GM12878 (cell line): ENCODE measurements around the gene C1orf50. TPM values are rescaled to one million over a fixed set of nuclear protein-coding genes. Genes with fewer than 3 reads are reported as not detected.

Experiments
- ATAC-seq: fragments of 200-7000 bp; cut with Tn5 transposase; 3 replicates; pipeline ENCODE4 v1.9.1; 2020; ENCODE audit warnings: mild to moderate bottlenecking, moderate library complexity
- BruUV-seq: library from RNA; stranded (reverse); fragments of 400-500 nt; replicated peaks from 2 replicates; lab custom pipeline; 2021; lab: Mats Ljungman, UMichigan
- CTCF ChIA-PET: fragments of 300-600 bp; sonication (Branson Sonifier 250); formaldehyde crosslinking; extraction: SDS; loops from one replicate; lab custom pipeline; 2021; ENCODE audit warnings: inconsistent platforms; lab: Yijun Ruan, JAX
- POLR2A ChIA-PET: fragments of 350-600 bp; formaldehyde crosslinking; extraction: SDS; loops from one replicate; lab custom pipeline; 2021; ENCODE audit warnings: inconsistent platforms; lab: Charles Lee
- RAD21 ChIA-PET: fragments of 300-600 bp; sonication (Branson Sonifier 250); formaldehyde crosslinking; loops from one replicate; lab custom pipeline; 2023; ENCODE audit warnings: antibody characterized with exemption; ENCODE audit not compliant: unreplicated experiment; lab: Charles Lee
- SMC1A ChIA-PET: fragments of 300-600 bp; sonication (Branson Sonifier 250); formaldehyde crosslinking; loops from one replicate; lab custom pipeline; 2023; ENCODE audit not compliant: unreplicated experiment, uncharacterized antibody; lab: Charles Lee
- DNase-seq: peaks from one replicate; pipeline ENCODE4 v3.0.0-alpha.2; 2011; ENCODE audit warnings: low read depth, low spot score
- FAIRE-seq: peaks from 3 replicates; lab custom pipeline; 2011; peaks lifted over from hg19 to GRCh38; lab: Jason Lieb, UNC
- H2AFZ ChIP-seq: 2 replicates; pipeline ENCODE4 v1.6.0; 2011; ENCODE audit warnings: low read depth, low read length, control low read depth; ENCODE audit not compliant: control insufficient read depth
- H3K27ac ChIP-seq: 2 replicates; pipeline ENCODE4 v1.5.1; 2011; ENCODE audit warnings: control low read depth; ENCODE audit not compliant: control insufficient read depth, insufficient read depth
- H3K27me3 ChIP-seq, 2 experiments: replicated peaks in 1 of 2; 2 replicates each; pipeline versions ENCODE4 v1.6.0 to v1.6.1; 2011; ENCODE audit warnings: low read length in 1 of 2; ENCODE audit not compliant: control insufficient read depth in 2 of 2, insufficient read depth in 2 of 2
- H3K36me3 ChIP-seq, 2 experiments: 2 replicates each; pipeline ENCODE4 v1.5.1; 2011; ENCODE audit warnings: low read length in 1 of 2; ENCODE audit not compliant: control insufficient read depth in 2 of 2, insufficient read depth in 2 of 2
- H3K4me1 ChIP-seq: 2 replicates; pipeline ENCODE4 v1.6.1; 2011; ENCODE audit warnings: mild to moderate bottlenecking, low read length, moderate library complexity, mixed read lengths; ENCODE audit not compliant: control insufficient read depth, insufficient read depth
- H3K4me2 ChIP-seq: 2 replicates; pipeline ENCODE4 v1.6.0; 2011; ENCODE audit warnings: control low read depth; ENCODE audit not compliant: control insufficient read depth, insufficient read depth
- H3K4me3 ChIP-seq: fragments of 200-600 bp; sonication (generic); 2 replicates; pipeline ENCODE4 v1.5.1; 2016
- H3K79me2 ChIP-seq: 2 replicates; pipeline ENCODE4 v1.6.0; 2011; ENCODE audit warnings: low read length; ENCODE audit not compliant: control insufficient read depth, insufficient read depth
- H3K9ac ChIP-seq: 2 replicates; pipeline ENCODE4 v1.8.0; 2011; ENCODE audit warnings: low read length, control low read depth, mixed read lengths; ENCODE audit not compliant: control insufficient read depth, insufficient read depth
- H3K9me3 ChIP-seq: replicated peaks from 3 replicates; pipeline ENCODE4 v1.5.1; 2011; ENCODE audit warnings: mild to moderate bottlenecking, low read length; ENCODE audit not compliant: control insufficient read depth, insufficient read depth
- H4K20me1 ChIP-seq: 2 replicates; pipeline ENCODE4 v1.6.0; 2011; ENCODE audit not compliant: control insufficient read depth, insufficient read depth
- CREM ChIP-seq: IDR thresholded peaks from 2 replicates; pipeline ENCODE4 v1.6.1; 2014; ENCODE audit warnings: antibody characterized with exemption, low read depth
- DPF2 ChIP-seq: fragments of 450-650 bp; IDR thresholded peaks from 2 replicates; pipeline ENCODE4 v1.6.1; 2017; ENCODE audit warnings: mild to moderate bottlenecking
- EED ChIP-seq: sonication (generic); IDR thresholded peaks from 2 replicates; pipeline ENCODE4 v1.6.1; 2016; ENCODE audit warnings: antibody characterized with exemption, low read depth
- NFIC ChIP-seq: IDR thresholded peaks from 2 replicates; pipeline ENCODE4 v1.6.1; 2012; ENCODE audit warnings: low read depth, mild to moderate bottlenecking, inconsistent platforms, low read length, moderate library complexity
- SIN3A ChIP-seq: IDR thresholded peaks from 2 replicates; pipeline ENCODE4 v1.6.1; 2012; ENCODE audit warnings: low read depth, low read length, improper control_type of control experiment
- ZNF592 ChIP-seq: fragments of 450-650 bp; IDR thresholded peaks from 2 replicates; pipeline ENCODE4 v1.6.1; 2017; ENCODE audit warnings: mild to moderate bottlenecking, moderate library complexity
- WGBS: methylation state at CpG from one replicate; pipeline ENCODE4 v1.1.6; 2016; ENCODE audit warnings: low lambda C conversion rate; ENCODE audit not compliant: insufficient replicate concordance, insufficient coverage; ENCODE audit errors: missing lambda C conversion rate; 5-methylcytosine and 5-hydroxymethylcytosine counted together
- in situ Hi-C: fragments of 300-500 bp; cut with MboI; formaldehyde crosslinking; loops from 9 replicates; pipeline ENCODE4 v1.14.3; 2018; ENCODE audit warnings: mixed read lengths
- intact Hi-C: fragments of 100-400 bp; cut with micrococcal nuclease; formaldehyde crosslinking; loops from one replicate; pipeline ENCODE4 v1.14.2; 2022; ENCODE audit not compliant: unreplicated experiment
- polyA plus RNA-seq, 11 experiments: library from polyadenylated mRNA; depleted of rRNA in 4 of 11; unstranded in 6 of 11; stranded (reverse) in 5 of 11; fragments of >200 nt; fragmentation: Nextera tagmentation in 4 of 11; fragmentation: Illumina TruSeq in 1 of 11; extraction: Ambion mirVana in 4 of 11; extraction: Trizol in 1 of 11; gene quantifications; 1 replicate in 1 of 11; 2 replicates in 10 of 11; pipeline versions ENCODE4 v1.2.1 to v1.2.3, GENCODE V29; 2011 to 2016; ENCODE audit warnings: inconsistent platforms in 2 of 11, missing spikeins in 2 of 11, low read depth in 1 of 11
- total RNA-seq, 4 experiments: library from RNA; depleted of rRNA in 3 of 4; stranded (reverse); fragments of >200 nt in 3 of 4; fragmentation: Illumina TruSeq in 1 of 4; extraction: Trizol in 1 of 4; gene quantifications; 2 replicates each; pipeline versions ENCODE4 v1.2.1 to v1.2.3, GENCODE V29; 2013 to 2021

C1orf50 gene
- total and polyA plus RNA-seq, 10 of the 15 experiments (the other 5 are each of a cell fraction or from before 2014, with no cell fraction given): 1.2 to 10.7 (median 6.7) TPM

GRCh38 chr1:42824481-42825035, 57.5 kb downstream of the C1orf50 start:
- no peak overlapping the region for H3K4me3 ChIP-seq
- H3K9ac ChIP-seq: no peak overlapping the region
- POLR2A ChIA-PET: interaction anchor here (0.9 to 1.8 kb wide), 2 partner anchors 8 to 12 kb away, joined by 3 to 7 read pairs; no protein-coding TSS in a partner anchor
- no TSS peak for BruUV-seq
- H3K9me3 ChIP-seq: no peaks in the 10 kb centered on the region
- no peaks in the 10 kb centered on the region for H3K36me3 ChIP-seq
- WGBS: 100% methylated on average over 4 of the region's 4 CpGs
- TF ChIP-seq ZNF592 (no peak), NFIC (no peak), DPF2 (no peak), EED (no peak), CREM (no peak), SIN3A (no peak)
- TF ChIP-seq, all 136 proteins: peak for 0
- Histone ChIP-seq H4K20me1 (no peaks in the 10 kb centered on the region), H3K4me1 (no peaks in the 10 kb centered on the region), H3K27ac (no peak overlapping the region), H3K4me2 (no peak overlapping the region), H2AFZ (no peak overlapping the region), H3K27me3 (no peaks in the 10 kb centered on the region), H3K79me2 (no peaks in the 10 kb centered on the region)
- ChIA-PET SMC1A (interaction anchor here (2.8 kb wide), 1 partner anchor 21 kb away, joined by 13 read pairs; the partner anchor contains the start of gene ZNF691), CTCF (interaction anchor here (1.3 to 2.2 kb wide), 2 partner anchors 21 to 249 kb away, joined by 4 to 10 read pairs; partner anchors contain the start of gene ZNF691), RAD21 (no interaction called here)
- in situ Hi-C loops (no loop called here), intact Hi-C loops (no loop called here)
- no peak for ATAC-seq
- DNase-seq: no peak
- no peak for FAIRE-seq
